ENCODE results near the gene CXCL8. TPM values are rescaled to one million over a fixed set of nuclear protein-coding genes. Genes with fewer than 3 reads are reported as not detected.

CXCL8 gene
- total and polyA plus RNA-seq, 8 donors: 0.37 to 43.2 (median 2.9) TPM

DNA sequence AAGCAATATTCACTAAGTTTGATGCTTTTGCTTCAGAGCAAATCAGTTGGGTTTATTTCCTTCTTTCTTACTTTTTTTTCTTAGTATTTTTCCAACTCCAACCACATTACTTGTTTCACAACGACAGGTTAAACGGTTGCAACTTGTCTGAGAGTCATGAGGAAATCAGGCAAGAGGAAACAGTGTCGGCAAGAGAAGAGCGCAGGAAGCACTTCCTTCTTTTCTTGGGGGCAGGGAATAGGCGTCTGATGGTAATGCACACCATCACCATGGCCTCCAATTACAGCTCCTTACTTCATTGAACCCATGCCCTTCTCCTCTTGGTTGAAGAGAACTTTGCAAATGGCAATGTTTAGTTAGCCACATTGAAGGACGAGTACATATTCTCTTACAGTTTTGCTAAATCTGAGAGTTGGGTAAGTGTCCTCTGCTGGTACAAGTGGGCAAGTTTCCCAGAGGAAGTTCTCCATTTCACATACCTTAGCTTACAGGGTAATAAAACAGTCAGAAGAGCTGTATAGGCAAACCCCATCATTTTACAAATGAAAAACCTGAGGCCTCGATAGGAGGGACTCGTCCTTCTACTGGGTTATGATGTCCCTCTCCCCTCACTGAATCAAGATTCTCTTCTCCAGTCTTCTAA is 8.3 kb upstream of the CXCL8 start:
- FAIRE-seq: no peak
- intact Hi-C loops (cut with DNase I): no loop called here
- Histone ChIP-seq H3K4me1 (no peaks in the 10 kb centered on the region), H3K4me3 (no peak overlapping the region), H3K36me3 (no peaks in the 10 kb centered on the region), H3K27me3 (no peaks in the 10 kb centered on the region), H3K9me3 (no peaks in the 10 kb centered on the region), H3K27ac (peak overlapping the region in 2 of 4 donors; percentile 28 to 37)
- ATAC-seq: peak in 2 of 4 donors; percentile 22 to 41
- TF ChIP-seq, protein P1, sequence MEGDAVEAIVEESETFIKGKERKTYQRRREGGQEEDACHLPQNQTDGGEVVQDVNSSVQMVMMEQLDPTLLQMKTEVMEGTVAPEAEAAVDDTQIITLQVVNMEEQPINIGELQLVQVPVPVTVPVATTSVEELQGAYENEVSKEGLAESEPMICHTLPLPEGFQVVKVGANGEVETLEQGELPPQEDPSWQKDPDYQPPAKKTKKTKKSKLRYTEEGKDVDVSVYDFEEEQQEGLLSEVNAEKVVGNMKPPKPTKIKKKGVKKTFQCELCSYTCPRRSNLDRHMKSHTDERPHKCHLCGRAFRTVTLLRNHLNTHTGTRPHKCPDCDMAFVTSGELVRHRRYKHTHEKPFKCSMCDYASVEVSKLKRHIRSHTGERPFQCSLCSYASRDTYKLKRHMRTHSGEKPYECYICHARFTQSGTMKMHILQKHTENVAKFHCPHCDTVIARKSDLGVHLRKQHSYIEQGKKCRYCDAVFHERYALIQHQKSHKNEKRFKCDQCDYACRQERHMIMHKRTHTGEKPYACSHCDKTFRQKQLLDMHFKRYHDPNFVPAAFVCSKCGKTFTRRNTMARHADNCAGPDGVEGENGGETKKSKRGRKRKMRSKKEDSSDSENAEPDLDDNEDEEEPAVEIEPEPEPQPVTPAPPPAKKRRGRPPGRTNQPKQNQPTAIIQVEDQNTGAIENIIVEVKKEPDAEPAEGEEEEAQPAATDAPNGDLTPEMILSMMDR (IDR thresholded peaks at IDR 0.05): no peak
- no peak for DNase-seq
- WGBS, 2 donors: 71 to 77% methylated on average over 8 of the region's 8 CpGs

GRCh38 chr4:73732759-73733431 is 7.5 kb upstream of the CXCL8 start:
- Histone ChIP-seq H3K36me3 (no peaks in the 10 kb centered on the region), H3K4me1 (no peaks in the 10 kb centered on the region), H3K27me3 (no peaks in the 10 kb centered on the region), H3K27ac (peak overlapping the region in 2 of 4 donors; percentile 12 to 37), H3K4me3 (no peak overlapping the region), H3K9me3 (no peaks in the 10 kb centered on the region)
- DNase-seq (no peak), FAIRE-seq (no peak), ATAC-seq (no peak)
- intact Hi-C loops (cut with DNase I): no loop called here
- WGBS, 2 donors: 30 to 31% methylated on average over 1 of the region's 1 CpG
- TF ChIP-seq, protein P1 (IDR thresholded peaks at IDR 0.05): no peak

GRCh38 chr4:73734530-73735001 is 5.8 kb upstream of the CXCL8 start:
- ATAC-seq: peak in 1 of 4 donors; percentile 31

GRCh38 chr4:73735231-73735630 is 5.1 kb upstream of the CXCL8 start:
- Histone ChIP-seq H3K9me3 (no peaks in the 10 kb centered on the region), H3K4me1 (no peaks in the 10 kb centered on the region), H3K27me3 (no peaks in the 10 kb centered on the region), H3K27ac (peak overlapping the region in 1 of 4 donors; percentile 15), H3K36me3 (no peaks in the 10 kb centered on the region), H3K4me3 (no peak overlapping the region)
- intact Hi-C loops (cut with DNase I): no loop called here
- 77 to 87% methylated on average over 3 of the region's 3 CpGs for WGBS, 2 donors
- FAIRE-seq (peak; percentile 76), ATAC-seq (peak in 2 of 4 donors; percentile 34 to 56), DNase-seq (no peak)
- TF ChIP-seq, protein P1 (IDR thresholded peaks at IDR 0.05): no peak

More at GRCh38 chr4:73734530-73735001, 5.8 kb upstream of the CXCL8 start:
- no peak overlapping the region for H3K4me3 ChIP-seq
- DNase-seq (no peak), FAIRE-seq (no peak)
- intact Hi-C loops (cut with DNase I): no loop called here
- TF ChIP-seq, protein P1 (IDR thresholded peaks at IDR 0.05): no peak
- 11 to 17% methylated on average over 2 of the region's 2 CpGs for WGBS, 2 donors
- H3K27ac ChIP-seq: peak overlapping the region in 2 of 4 donors; percentile 12 to 15
- no peaks in the 10 kb centered on the region for H3K4me1 ChIP-seq
- H3K36me3 ChIP-seq: no peaks in the 10 kb centered on the region
- H3K9me3 ChIP-seq: no peaks in the 10 kb centered on the region
- H3K27me3 ChIP-seq: no peaks in the 10 kb centered on the region

Data from pancreas (tissue), 10 donors.